Measurements from ENCODE around the gene ZBTB44. TPM values are rescaled to one million over a fixed set of nuclear protein-coding genes. Genes with fewer than 3 reads are reported as not detected.

The ZBTB44 gene
- polyA plus RNA-seq, 1 of the 3 experiments (the other 2 are of a cell fraction): 5.0 TPM

GRCh38 chr11:130192845-130193267 is 121.9 kb downstream of the ZBTB44 start:
- Histone ChIP-seq H3F3A (replicated peaks; ENCODE audit: insufficient read depth) (no peaks in the 10 kb centered on the region), H3K9ac (no peak overlapping the region), H2AFZ (ENCODE audit: low read depth) (no peak overlapping the region), H3K4me2 (no peak overlapping the region), H3K9me2 (no peaks in the 10 kb centered on the region), H4K20me1 (ENCODE audit: insufficient read depth) (no peaks in the 10 kb centered on the region), H3K27ac (ENCODE audit: low read depth in 2 of 2, low read length in 1 of 2) (no peak overlapping the region), H3K27me3 (ENCODE audit: insufficient read depth) (no peaks in the 10 kb centered on the region; the same call in 1 of the 2 replicates), H3K36me3 (replicated peaks in 1 of 2; ENCODE audit: control insufficient read depth in 1 of 2, insufficient read depth in 2 of 2, low read length in 1 of 2) (no peaks in the 10 kb centered on the region), H3K79me2 (ENCODE audit: insufficient read depth) (no peaks in the 10 kb centered on the region), H3K9me3 (no peaks in the 10 kb centered on the region), H3K4me1 (ENCODE audit: control insufficient read depth in 1 of 2, insufficient read depth in 2 of 2, low read depth in 1 of 2, low read length in 1 of 2) (no peaks in the 10 kb centered on the region), H3K4me3 (ENCODE audit: low read depth in 2 of 2, low read length in 1 of 2) (no peak overlapping the region)
- POLR2A ChIA-PET: no interaction called here
- no peak for TF ChIP-seq FOSL2 (IDR thresholded peaks at IDR 0.05; ENCODE audit: borderline replicate concordance, low read depth)
- no peak for DNase-seq
- CTCF ChIA-PET: no interaction called here
- WGBS (ENCODE audit: low lambda C conversion rate): 75% methylated on average over 3 of the region's 4 CpGs

GRCh38 chr11:130191896-130192295 is 122.8 kb downstream of the ZBTB44 start:
- no peak overlapping the region for H3K9ac ChIP-seq
- ChIA-PET POLR2A (no interaction called here), CTCF (interaction anchor here (0.9 kb wide), 1 partner anchor 21 kb away, joined by 3 read pairs; no protein-coding TSS in a partner anchor)
- H4K20me1 ChIP-seq (ENCODE audit: insufficient read depth): no peaks in the 10 kb centered on the region
- H3K36me3 ChIP-seq (replicated peaks in 1 of 2; ENCODE audit: control insufficient read depth in 1 of 2, insufficient read depth in 2 of 2, low read length in 1 of 2): no peaks in the 10 kb centered on the region
- no peak overlapping the region for H3K4me3 ChIP-seq (ENCODE audit: low read depth in 2 of 2, low read length in 1 of 2)
- TF ChIP-seq EP300 (IDR thresholded peaks at IDR 0.05; ENCODE audit: borderline replicate concordance in 1 of 2, low read depth in 1 of 2, low read length in 1 of 2) (no peak), YY1 (IDR thresholded peaks at IDR 0.05; ENCODE audit: low read depth) (no peak), GATA2 (CRISPR knock-in tag; IDR thresholded peaks at IDR 0.05) (no peak)
- H3K9me3 ChIP-seq: no peaks in the 10 kb centered on the region
- H2AFZ ChIP-seq (ENCODE audit: low read depth): no peak overlapping the region
- H3K4me1 ChIP-seq (ENCODE audit: control insufficient read depth in 1 of 2, insufficient read depth in 2 of 2, low read depth in 1 of 2, low read length in 1 of 2): no peaks in the 10 kb centered on the region
- H3K27me3 ChIP-seq (ENCODE audit: insufficient read depth): no peaks in the 10 kb centered on the region; the same call in 1 of the 2 replicates
- 88% methylated on average over 11 of the region's 14 CpGs for WGBS (ENCODE audit: low lambda C conversion rate)
- H3K27ac ChIP-seq (ENCODE audit: low read depth in 2 of 2, low read length in 1 of 2): no peak overlapping the region
- no peaks in the 10 kb centered on the region for H3F3A ChIP-seq (replicated peaks; ENCODE audit: insufficient read depth)
- no peak for DNase-seq
- no peaks in the 10 kb centered on the region for H3K79me2 ChIP-seq (ENCODE audit: insufficient read depth)
- no peak overlapping the region for H3K4me2 ChIP-seq
- H3K9me2 ChIP-seq: no peaks in the 10 kb centered on the region

- CTCF ChIA-PET: no interaction called here
Measured at GRCh38 chr11:130190371-130190881, 124.3 kb downstream of the ZBTB44 start.

More at GRCh38 chr11:130190371-130190881, 124.3 kb downstream of the ZBTB44 start:
- Histone ChIP-seq H3K9me2 (no peaks in the 10 kb centered on the region), H3K4me3 (ENCODE audit: low read depth in 2 of 2, low read length in 1 of 2) (no peak overlapping the region), H2AFZ (ENCODE audit: low read depth) (no peak overlapping the region), H4K20me1 (ENCODE audit: insufficient read depth) (no peaks in the 10 kb centered on the region), H3K27me3 (ENCODE audit: insufficient read depth) (no peaks in the 10 kb centered on the region; the same call in 1 of the 2 replicates), H3K27ac (ENCODE audit: low read depth in 2 of 2, low read length in 1 of 2) (no peak overlapping the region), H3K9ac (no peak overlapping the region), H3K36me3 (replicated peaks in 1 of 2; ENCODE audit: control insufficient read depth in 1 of 2, insufficient read depth in 2 of 2, low read length in 1 of 2) (no peaks in the 10 kb centered on the region), H3K9me3 (no peaks in the 10 kb centered on the region), H3K4me1 (ENCODE audit: control insufficient read depth in 1 of 2, insufficient read depth in 2 of 2, low read depth in 1 of 2, low read length in 1 of 2) (no peaks in the 10 kb centered on the region), H3K79me2 (ENCODE audit: insufficient read depth) (no peaks in the 10 kb centered on the region), H3K4me2 (no peak overlapping the region), H3F3A (replicated peaks; ENCODE audit: insufficient read depth) (no peaks in the 10 kb centered on the region)
- no peak for DNase-seq
- WGBS (ENCODE audit: low lambda C conversion rate): 88% methylated on average over 29 of the region's 29 CpGs
- POLR2A ChIA-PET: no interaction called here
- no peak for TF ChIP-seq ZBTB33 (IDR thresholded peaks at IDR 0.05; ENCODE audit: borderline replicate concordance, low read depth)
- TF ChIP-seq EP300 (IDR thresholded peaks at IDR 0.05; ENCODE audit: borderline replicate concordance in 1 of 2, low read depth in 1 of 2, low read length in 1 of 2): no peak
- no peak for TF ChIP-seq SIN3A (IDR thresholded peaks at IDR 0.05; ENCODE audit: borderline replicate concordance, low read depth, low read length)
- no peak for TF ChIP-seq MAX (IDR thresholded peaks at IDR 0.05; ENCODE audit: low read depth)
- no peak for TF ChIP-seq RCOR1 (IDR thresholded peaks at IDR 0.05; ENCODE audit: low read length)
- TF ChIP-seq YY1 (IDR thresholded peaks at IDR 0.05; ENCODE audit: low read depth): no peak
- no peak for TF ChIP-seq ELF1 (IDR thresholded peaks at IDR 0.05)
- no peak for TF ChIP-seq REST (IDR thresholded peaks at IDR 0.05; ENCODE audit: low read depth, low read length)
- no peak for TF ChIP-seq POLR2AphosphoS5 (IDR thresholded peaks at IDR 0.05; ENCODE audit: low read depth, low read length)

Data from SK-N-SH (cell line).